GM08714 (cell line): ENCODE measurements around the gene TMEM163.
"Not testable (repeated sequence)": the region's sequence is repeated elsewhere in the genome, so short reads cannot be mapped to it uniquely, and the experiment has no call there.

ENCODE experiments used
- H3K4me3 ChIP-seq: fragments of 200-500 bp; sonication (Bioruptor generic); 2 replicates; pipeline ENCODE4 v1.5.1; 2014; ENCODE audit warnings: mild to moderate bottlenecking, low read length, inconsistent platforms
- ZNF274 ChIP-seq: IDR thresholded peaks from 2 replicates; pipeline ENCODE4 v1.6.1; 2012; ENCODE audit warnings: mild to moderate bottlenecking, low read depth, low read length

The TMEM163 gene

DNA sequence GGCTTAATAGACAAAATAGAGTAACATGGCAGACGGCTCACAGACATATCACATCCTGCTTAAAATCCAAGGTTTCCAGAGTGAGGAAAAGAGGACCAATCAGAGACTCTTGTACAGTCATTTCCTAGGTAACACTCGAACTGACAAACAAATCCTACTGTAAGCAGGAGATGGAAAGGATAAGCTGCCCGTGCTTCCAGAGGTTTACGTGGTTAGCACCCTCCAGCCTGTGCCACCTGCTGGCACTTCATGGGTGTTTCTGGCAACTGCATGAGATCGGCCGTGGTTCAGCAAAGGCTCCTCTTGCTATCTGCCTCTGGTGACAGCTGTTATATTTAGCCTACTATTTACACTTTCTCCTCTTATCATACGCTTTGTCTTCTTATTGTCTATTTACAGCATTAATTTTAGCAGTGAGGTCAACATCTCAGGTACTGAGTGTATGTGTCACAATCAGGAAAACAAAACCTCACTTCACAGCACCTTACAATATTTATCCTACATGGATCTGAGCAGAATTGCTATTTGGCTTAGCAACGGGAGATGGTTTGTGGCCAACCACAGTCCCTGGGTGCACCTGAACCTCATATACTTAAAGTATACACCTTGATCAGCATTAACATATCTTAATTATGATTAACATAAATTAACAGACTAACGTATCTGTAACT, 226.9 kb downstream of the TMEM163 start:
- no peak overlapping the region for H3K4me3 ChIP-seq
- TF ChIP-seq ZNF274, result no peak

DNA sequence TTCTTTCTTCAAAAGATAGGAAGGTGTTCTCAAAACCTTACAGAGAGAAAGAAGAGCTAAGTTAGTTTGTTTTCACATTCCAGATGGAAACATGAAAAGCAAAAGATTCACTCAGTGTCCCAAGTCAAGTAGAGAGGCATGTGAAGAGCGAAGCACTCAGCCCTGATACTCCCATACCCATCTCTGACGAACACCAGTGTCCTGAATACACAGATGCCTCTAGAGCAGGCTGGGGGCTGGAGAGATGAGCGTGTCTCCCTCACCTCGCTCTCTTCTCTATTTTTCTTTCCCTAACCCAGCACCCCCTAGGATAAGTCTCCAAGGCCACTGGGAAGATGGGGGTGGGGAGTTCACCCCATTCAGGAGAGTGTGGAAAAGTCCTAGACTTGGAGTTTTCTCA, 227.8 kb downstream of the TMEM163 start:
- H3K4me3 ChIP-seq, result no peak overlapping the region
- TF ChIP-seq ZNF274, result no peak

GRCh38 chr2:134490559-134490958, 228.2 kb downstream of the TMEM163 start:
- H3K4me3 ChIP-seq, result no peak overlapping the region
- TF ChIP-seq ZNF274, result no peak

DNA sequence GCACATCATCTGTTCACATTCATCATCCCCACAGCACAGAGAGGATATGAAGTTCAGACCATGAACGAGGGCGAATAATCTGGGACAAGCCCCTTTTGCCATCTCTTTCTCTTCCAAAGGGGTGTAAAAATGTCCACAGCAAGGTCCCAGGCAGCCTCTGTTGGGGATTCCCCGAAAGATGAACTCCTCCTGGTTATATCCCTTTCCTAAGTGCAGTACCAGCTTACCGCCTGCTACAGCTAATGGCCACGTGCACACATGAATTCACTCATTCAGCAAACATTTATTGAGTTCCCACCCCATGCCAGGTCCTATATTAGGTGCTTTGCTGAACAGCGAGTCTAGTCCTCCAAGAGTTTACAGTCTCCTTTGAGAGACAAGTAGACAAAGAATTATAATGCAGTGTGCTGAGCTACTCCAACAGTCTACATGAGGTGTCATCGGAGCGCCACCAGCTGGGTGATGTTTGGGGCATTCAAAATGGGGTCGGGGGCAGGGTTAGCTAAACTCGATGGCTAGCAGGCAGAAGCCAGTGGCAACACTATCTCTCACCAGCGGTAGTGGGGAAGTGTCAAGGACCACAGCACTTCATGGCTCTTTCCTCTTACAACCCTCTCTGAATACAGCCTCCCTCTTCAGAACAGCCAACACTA, 228.9 kb downstream of the TMEM163 start:
- no peak overlapping the region for H3K4me3 ChIP-seq
- TF ChIP-seq ZNF274, result no peak

DNA sequence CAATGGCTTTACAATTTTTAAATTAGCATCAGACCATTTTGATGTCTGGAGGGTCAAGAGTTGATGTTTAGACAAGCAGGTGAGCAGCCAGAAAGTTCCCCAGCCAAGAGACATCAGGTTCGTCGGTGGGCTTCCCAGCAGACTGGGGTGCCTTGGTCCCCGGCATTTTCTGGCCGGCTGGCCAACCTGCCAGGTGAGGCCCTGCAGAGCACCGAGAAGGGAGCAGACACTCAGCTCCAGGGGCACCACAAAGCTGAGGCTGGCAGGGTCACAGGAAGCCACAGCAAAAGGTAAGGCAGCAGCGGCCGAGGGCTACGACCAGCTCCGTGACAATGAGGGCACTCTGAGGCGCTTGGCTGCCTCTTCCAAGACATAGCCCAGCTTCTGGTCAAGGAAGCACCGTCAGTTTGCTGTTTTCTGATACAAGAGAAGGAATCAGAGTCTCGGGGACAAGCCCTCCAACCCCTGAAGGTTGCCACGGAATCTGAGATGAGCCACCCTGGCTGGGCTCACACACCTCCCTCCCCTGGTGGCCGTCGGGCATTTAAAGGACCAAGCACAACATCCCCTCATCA, 235.9 kb downstream of the TMEM163 start:
- no peak for TF ChIP-seq ZNF274
- no peak overlapping the region for H3K4me3 ChIP-seq

DNA sequence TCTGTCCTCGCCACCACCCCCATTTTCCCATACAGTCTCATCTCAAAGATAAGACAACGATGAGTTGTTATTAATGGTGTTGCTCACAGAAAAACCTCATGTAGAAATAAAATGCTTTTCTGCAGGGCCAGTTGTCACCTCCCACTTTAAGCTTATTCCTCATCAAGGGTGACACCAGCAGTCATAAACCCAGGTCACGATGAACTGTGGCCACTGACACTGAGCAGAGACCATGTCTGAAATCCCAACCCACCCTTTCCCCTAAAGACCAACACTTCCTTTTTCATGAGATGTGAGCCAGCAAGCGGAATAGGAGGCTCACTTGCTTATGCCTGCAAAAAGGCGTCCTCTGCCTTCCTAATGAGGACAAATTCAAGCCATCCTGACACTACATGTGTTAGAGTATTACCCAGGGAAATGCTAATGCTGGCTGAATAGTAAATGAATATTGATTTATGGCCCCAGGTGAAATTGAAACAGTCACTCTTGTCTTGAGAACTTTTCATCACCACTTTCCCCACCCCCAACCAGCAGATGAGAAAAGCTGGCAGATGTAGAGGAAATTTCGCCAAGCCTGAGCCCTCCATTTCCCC, 236.6 kb downstream of the TMEM163 start:
- no peak overlapping the region for H3K4me3 ChIP-seq
- TF ChIP-seq ZNF274, result no peak

GRCh38 chr2:134479696-134480330, 239.0 kb downstream of the TMEM163 start:
- TF ChIP-seq ZNF274, result no peak
- H3K4me3 ChIP-seq, result no peak overlapping the region

DNA sequence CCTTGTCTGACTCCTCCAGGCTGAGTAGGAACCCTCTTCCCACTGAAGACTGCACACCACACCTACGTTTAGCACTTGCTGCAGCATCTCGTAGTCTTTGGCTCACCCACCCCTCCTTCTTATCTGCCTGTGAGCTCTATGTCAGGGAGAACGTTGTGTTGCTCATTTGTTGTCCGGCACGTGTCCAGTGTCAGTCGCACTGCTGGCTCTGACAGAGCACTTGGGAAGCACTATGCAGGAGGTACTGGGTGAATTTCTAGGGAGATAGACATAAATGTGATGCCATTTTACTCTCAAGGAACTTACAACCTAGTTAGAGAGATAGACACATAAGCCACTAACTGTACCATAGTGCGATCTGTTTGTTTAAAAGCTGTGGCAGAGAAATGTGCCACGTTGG, 241.8 kb downstream of the TMEM163 start:
- H3K4me3 ChIP-seq, result not testable (repeated sequence)

- TF ChIP-seq ZNF274, result no peak
These were observed 248.1 kb downstream of the TMEM163 start for GRCh38 chr2:134470561-134471168.

DNA sequence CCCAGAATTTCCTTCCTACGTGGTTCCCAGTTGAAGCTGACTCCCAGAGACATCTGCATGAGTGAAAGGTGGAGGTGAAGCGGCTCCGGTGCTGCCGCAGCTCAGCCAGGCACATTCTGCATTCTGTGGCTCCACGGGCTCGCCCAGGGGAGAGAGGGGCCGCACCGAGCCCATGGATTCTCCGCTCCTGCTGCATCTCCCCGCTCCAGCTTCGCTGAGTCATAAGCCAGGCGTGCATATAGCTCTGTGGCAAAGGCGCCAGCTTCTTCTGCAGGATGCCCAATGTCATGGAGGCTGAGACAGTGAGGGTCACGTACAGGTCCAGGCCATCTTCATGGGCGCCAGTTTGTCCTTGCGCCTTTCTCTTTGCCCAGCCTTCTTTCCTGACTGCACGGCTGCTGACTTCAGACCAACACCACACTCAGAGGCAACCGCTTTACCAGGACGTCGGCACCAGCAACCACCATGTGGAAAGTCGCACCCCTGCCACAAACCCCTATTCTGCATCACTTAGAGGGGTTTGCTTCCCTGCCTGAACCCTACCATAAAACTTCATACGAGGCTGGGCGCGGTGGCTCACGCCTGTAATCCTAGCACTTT, 249.2 kb downstream of the TMEM163 start:
- no peak overlapping the region for H3K4me3 ChIP-seq
- no peak for TF ChIP-seq ZNF274

More at GRCh38 chr2:134470561-134471168, 248.1 kb downstream of the TMEM163 start:
- no peak overlapping the region for H3K4me3 ChIP-seq

GRCh38 chr2:134468776-134469175, 250.0 kb downstream of the TMEM163 start:
- no peak overlapping the region for H3K4me3 ChIP-seq
- TF ChIP-seq ZNF274, result no peak

- no peak for TF ChIP-seq ZNF274
- H3K4me3 ChIP-seq, result no peak overlapping the region
These were observed 250.6 kb downstream of the TMEM163 start for GRCh38 chr2:134468164-134468563.

- no peak for TF ChIP-seq ZNF274
- H3K4me3 ChIP-seq, result no peak overlapping the region
These were observed 252.7 kb downstream of the TMEM163 start for GRCh38 chr2:134466141-134466540.

DNA sequence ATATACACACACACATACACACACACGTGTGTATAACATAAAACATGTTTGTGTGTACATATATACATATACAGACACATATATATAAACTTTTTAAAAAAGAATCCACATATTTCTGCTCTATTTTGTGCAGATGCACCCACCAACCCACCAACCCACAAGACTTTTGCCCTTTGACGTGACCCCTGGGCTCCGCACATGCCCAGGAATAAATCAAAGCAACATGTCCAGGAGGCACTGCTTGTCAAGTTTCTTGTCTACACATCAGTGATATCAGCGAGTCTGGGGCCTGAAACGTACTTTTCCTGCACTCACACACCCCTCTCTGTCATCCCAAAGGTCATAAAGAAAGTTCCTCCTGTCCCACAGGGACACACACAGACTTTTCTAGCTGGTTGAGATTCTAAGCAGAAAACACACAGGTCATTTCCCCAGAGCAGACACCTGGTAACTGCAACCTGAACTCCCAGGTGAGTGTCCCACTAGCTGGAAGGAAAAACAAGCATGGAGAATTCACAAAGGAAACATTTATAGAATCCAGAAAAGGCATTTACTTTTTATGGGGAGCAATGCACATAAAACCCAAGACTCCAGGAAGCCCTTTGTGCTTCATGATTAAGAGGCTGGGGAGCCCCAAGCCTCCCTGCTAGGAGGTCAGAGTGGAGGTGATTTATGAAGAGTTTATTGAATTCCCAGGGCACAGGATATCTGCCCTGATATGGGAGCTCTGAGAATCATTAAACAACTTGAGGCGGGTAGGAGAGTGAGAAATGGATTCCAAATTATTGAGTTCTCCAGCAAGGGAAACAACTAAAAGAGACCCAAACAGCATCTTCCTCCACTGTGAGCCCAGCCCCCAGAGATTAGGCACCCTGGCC, 253.3 kb downstream of the TMEM163 start:
- no peak overlapping the region for H3K4me3 ChIP-seq
- TF ChIP-seq ZNF274, result no peak
